ENCODE results near the gene ATP5F1E.

ATP5F1E gene

DNA sequence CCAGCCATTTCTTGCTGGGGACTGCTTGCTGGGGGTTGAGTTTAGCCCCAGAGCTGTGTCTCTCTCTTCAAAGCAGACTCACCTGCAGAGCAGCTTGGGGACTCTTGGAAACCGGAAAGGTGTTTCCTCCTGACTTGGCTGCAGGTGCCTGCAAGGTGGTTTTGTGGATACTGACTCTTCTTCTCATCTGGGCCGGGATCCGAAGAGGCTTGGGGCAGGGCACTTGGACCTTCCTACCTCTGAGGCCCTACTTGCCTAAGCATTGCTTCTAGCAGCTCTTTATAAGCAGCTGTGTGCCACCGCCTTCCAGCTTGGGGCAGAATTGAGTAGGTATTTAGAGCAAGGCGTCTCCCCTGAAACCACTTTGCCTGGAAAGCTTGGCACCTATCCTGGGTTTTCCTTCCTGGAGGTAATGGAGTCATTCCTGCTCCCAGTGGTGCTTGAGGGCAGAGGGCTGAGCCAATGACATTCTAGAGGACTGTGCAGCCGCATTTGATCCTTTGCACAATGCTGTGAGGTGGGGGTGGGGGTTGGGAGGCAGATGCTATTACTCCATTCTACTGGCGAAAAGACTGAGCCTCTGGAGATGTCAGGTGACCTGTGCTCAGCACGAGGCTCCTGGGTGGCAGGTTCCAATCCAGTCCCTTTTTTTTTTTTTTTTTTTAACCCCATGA, 21.7 kb downstream of the ATP5F1E start:
- TF ChIP-seq, protein P1, sequence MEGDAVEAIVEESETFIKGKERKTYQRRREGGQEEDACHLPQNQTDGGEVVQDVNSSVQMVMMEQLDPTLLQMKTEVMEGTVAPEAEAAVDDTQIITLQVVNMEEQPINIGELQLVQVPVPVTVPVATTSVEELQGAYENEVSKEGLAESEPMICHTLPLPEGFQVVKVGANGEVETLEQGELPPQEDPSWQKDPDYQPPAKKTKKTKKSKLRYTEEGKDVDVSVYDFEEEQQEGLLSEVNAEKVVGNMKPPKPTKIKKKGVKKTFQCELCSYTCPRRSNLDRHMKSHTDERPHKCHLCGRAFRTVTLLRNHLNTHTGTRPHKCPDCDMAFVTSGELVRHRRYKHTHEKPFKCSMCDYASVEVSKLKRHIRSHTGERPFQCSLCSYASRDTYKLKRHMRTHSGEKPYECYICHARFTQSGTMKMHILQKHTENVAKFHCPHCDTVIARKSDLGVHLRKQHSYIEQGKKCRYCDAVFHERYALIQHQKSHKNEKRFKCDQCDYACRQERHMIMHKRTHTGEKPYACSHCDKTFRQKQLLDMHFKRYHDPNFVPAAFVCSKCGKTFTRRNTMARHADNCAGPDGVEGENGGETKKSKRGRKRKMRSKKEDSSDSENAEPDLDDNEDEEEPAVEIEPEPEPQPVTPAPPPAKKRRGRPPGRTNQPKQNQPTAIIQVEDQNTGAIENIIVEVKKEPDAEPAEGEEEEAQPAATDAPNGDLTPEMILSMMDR (IDR thresholded peaks at IDR 0.05), result no peak
- Histone ChIP-seq H3K27ac (peak overlapping the region in 1 of 2 donors; percentile 70), H3K4me3 (no peak overlapping the region)
- DNase-seq (ENCODE audit: low spot score), result no peak

DNA sequence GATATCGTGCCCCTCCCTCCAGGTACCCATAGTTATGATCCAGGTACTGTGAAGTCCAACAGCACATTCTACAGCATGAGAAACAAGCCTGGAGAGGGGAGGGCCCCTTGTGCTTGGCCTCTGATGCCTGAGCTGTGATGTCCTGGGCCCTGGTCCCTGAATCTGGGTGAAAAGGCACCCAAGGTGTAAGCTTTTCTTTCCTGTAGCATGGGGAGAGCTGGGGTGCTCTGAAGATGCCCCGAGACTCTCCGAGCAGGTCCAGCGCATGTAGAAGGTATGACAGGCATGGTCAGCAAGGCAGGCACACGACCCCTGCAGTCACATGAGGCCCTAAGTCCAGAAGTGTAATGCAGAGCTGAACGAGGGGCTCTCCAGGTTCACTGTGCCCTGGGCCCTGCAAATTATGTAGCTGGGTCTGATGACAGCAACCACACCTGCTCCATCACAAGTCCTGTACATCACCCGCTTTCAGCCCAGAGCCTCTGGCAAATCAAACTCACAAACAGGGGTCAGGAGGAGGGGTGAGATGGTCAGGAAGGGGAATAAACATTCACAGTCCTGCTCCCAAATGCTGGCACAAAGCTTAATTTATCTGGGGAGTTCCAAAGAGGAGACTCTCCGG, 23.3 kb downstream of the ATP5F1E start:
- TF ChIP-seq, protein P1 (IDR thresholded peaks at IDR 0.05), result no peak
- peak overlapping the region; percentile 20 to 93 for H3K27ac ChIP-seq
- no peak overlapping the region for H3K4me3 ChIP-seq
- no peak for DNase-seq (ENCODE audit: low spot score)

DNA sequence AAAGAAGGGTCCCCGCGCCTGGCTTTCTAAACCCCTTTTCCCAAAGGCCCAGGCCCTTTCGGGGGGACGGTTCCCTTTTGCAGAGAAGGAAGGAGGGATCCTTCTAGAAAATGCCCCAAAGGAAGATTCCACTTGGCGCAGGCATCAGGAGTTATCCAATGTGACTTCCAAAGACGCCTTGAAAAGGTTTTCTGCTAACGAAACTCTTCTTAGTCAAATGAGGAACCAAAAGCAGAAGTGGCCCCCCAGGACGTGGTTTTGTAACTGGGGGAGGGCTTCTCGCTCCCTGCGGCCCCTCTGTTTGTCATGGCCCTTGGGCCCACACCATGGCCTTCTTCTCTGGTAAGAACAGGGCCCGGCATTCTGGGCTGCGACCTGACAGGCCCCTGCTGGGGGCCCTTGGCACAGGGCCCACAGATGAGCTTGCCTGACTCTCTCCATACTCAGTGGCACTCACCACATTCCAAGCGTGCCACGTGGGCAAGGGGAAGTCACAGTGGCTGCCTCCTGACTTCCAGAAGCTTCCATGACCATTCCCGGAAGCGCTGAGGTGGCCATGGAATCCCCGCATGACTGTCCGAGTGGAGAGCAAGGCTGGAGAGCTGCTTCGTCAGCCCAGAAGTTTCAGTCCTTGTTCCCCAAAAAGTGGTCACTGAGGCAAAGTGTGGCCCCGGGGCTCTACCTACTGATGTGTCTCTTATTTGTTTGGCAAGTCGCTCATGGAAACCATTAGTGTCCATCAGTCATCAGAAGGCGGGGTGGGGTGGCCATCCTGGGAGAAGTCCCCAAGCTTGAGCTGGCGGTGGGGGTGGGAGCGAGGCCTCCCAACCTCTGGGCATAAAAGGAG, 24.2 kb downstream of the ATP5F1E start:
- no peak for DNase-seq (ENCODE audit: low spot score)
- H3K4me3 ChIP-seq, result peak overlapping the region; percentile 89

DNA sequence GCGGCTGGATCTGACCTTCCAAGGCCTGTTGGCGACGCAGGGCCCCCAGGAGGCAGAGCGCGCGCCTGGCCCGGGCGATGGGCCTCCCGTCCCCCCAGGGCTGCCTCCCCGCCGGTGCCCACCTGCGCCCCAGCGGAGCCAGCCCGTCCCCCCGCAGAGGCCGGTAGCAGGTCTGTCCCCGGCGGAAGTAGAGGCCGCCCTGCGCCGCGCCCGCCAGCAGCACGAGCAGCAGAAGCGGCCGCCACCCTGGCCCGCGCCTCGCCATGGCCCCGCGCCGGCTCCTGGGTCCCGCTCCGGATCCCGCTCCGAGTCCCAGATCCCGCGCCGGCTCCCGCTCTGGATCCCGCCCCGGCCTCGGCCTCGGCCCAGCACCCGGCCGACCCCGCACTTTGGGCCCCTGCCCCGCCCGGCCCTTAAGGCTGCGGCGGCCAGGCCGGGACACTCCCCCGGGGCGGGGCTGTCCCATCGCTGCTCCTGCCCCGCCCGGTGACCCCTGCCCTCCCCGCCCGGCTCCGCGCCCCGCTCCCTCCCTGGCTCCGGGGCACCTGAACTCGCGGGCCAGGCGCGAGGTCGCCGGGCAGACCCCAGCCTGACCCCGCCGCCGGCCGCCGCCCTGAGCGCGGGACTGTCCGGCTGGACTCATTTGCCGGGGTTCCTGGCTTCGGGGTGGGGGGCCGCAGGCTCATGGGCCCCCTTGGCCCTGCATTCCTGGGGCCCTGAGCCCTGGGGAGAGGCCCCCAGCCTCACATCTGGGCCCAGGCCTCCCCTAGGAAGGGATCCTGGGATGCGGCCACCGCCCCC, 25.1 kb downstream of the ATP5F1E start, which contains the start of gene CTSZ:
CTSZ (minus strand) TSS at position 391 of the 801 bp plus-strand sequence; CDS start at position 265, 126 bp downstream.
- TF ChIP-seq, protein P1 (IDR thresholded peaks at IDR 0.05), result no peak
- peak within 1 kb of the TSS; percentile 83 to 93 for H3K27ac ChIP-seq
- no peak for DNase-seq (ENCODE audit: low spot score)
- peak within 1 kb of the TSS; percentile 89 for H3K4me3 ChIP-seq

More for the DNA sequence above, 24.2 kb downstream of the ATP5F1E start:
- TF ChIP-seq, protein P1 (IDR thresholded peaks at IDR 0.05), result no peak
- peak overlapping the region; percentile 83 to 93 for H3K27ac ChIP-seq

DNA sequence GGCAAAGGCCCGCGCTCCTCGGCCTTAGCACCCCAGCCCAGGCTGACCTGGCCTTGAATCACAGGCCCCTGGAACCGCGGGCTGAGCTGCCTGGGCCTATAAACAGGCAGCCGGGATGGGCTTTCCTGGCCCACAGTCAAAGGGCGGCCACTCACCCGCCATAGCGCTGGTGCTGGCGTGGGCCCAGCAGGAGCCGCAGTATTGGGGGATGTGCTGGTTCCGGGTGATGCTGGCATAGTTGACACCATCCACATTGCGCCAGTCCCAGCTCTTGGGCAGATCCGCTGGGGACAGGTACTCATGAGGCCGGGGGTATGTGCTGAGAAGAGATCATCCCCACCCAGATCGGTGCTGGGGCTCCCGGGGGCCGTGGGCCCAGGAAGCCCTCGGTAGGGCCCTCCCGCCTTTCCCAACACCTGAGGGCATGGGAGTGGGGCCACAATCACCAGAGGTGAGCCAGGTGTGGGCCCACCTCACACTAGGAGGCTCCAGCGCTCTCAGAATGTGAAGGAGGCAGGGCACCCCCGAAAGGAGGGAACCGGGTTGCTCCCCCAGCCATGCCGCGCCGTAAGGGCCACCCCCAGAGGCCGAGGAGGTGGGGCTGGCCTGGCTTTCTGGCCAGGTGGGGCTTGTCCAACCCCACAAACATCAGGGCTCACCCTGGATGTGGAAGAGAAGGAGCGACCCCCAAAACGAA, 25.8 kb downstream of the ATP5F1E start:
- DNase-seq (ENCODE audit: low spot score), result no peak

More for the DNA sequence above, 25.8 kb downstream of the ATP5F1E start:
- peak overlapping the region; percentile 89 for H3K4me3 ChIP-seq
- TF ChIP-seq, protein P1 (IDR thresholded peaks at IDR 0.05), result no peak
- H3K27ac ChIP-seq, result peak overlapping the region; percentile 83 to 93
